ENCODE results near the gene CKAP2L.
A peak's percentile ranks its signal among the peaks of the same experiment; 100 is the strongest.

DNA sequence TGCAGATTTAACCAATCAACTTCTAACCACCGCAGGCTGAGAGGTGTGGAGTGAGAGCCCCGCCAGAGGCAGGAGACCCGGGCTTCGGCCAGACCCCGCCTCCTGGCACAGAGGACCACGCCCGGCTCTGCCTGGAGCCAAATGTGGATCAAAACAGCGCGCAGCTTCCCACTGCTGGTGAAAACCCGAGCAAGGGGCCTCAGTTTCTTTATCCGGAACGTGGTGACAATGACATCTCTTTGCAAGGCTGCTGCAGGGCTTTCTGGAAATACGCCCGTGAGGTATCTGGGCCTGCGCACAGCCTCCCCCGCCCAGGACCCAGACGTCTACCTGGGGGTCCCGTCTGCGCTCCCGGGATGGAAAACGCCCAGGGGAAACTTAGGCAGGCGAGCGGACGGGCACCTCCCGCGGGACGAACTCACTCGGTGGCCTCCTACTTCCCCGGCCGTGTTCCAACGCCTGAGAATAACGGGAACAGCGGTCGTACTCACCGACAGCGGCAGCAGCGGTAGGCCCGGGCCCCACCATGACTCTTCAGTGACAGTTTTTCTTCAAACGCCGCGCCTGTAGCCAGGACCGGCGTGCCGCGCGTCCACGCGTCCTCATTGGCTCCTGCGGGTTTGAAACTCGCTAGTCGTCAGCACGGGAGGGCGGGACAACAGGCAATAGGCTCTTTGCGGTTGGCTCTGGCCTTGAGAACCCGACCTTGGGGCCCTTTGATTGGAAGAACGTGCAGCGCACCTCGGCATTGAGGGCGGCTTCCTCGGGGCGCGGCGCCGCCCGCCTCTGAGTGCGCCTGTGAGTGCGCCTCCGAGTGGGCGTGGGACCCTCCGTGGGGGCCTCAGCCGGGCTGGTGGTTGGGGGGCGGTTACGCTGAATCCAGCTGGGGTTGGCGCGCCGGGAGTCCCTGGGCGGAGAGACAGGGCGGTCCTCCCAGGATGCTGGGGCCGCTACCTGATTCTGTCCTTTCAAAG is at the start of gene CKAP2L:
- TF ChIP-seq, protein P1, sequence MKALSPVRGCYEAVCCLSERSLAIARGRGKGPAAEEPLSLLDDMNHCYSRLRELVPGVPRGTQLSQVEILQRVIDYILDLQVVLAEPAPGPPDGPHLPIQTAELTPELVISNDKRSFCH (CRISPR knock-in tag; IDR thresholded peaks at IDR 0.05), result no peak
- TF ChIP-seq, protein P1 (tag; IDR thresholded peaks at IDR 0.05), result no peak
- peak; percentile 68; the same call in 1 of the 2 replicates for TF ChIP-seq ATF7 (IDR thresholded peaks at IDR 0.05)
- TF ChIP-seq, protein P2, sequence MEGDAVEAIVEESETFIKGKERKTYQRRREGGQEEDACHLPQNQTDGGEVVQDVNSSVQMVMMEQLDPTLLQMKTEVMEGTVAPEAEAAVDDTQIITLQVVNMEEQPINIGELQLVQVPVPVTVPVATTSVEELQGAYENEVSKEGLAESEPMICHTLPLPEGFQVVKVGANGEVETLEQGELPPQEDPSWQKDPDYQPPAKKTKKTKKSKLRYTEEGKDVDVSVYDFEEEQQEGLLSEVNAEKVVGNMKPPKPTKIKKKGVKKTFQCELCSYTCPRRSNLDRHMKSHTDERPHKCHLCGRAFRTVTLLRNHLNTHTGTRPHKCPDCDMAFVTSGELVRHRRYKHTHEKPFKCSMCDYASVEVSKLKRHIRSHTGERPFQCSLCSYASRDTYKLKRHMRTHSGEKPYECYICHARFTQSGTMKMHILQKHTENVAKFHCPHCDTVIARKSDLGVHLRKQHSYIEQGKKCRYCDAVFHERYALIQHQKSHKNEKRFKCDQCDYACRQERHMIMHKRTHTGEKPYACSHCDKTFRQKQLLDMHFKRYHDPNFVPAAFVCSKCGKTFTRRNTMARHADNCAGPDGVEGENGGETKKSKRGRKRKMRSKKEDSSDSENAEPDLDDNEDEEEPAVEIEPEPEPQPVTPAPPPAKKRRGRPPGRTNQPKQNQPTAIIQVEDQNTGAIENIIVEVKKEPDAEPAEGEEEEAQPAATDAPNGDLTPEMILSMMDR (IDR thresholded peaks at IDR 0.05 in 2 of 3, conservative IDR thresholded peaks at IDR 0.05 in 1 of 3; ENCODE audit: insufficient read depth in 2 of 3, low read depth in 1 of 3, low read length in 3 of 3), result no peak
- TF ChIP-seq, protein P3, sequence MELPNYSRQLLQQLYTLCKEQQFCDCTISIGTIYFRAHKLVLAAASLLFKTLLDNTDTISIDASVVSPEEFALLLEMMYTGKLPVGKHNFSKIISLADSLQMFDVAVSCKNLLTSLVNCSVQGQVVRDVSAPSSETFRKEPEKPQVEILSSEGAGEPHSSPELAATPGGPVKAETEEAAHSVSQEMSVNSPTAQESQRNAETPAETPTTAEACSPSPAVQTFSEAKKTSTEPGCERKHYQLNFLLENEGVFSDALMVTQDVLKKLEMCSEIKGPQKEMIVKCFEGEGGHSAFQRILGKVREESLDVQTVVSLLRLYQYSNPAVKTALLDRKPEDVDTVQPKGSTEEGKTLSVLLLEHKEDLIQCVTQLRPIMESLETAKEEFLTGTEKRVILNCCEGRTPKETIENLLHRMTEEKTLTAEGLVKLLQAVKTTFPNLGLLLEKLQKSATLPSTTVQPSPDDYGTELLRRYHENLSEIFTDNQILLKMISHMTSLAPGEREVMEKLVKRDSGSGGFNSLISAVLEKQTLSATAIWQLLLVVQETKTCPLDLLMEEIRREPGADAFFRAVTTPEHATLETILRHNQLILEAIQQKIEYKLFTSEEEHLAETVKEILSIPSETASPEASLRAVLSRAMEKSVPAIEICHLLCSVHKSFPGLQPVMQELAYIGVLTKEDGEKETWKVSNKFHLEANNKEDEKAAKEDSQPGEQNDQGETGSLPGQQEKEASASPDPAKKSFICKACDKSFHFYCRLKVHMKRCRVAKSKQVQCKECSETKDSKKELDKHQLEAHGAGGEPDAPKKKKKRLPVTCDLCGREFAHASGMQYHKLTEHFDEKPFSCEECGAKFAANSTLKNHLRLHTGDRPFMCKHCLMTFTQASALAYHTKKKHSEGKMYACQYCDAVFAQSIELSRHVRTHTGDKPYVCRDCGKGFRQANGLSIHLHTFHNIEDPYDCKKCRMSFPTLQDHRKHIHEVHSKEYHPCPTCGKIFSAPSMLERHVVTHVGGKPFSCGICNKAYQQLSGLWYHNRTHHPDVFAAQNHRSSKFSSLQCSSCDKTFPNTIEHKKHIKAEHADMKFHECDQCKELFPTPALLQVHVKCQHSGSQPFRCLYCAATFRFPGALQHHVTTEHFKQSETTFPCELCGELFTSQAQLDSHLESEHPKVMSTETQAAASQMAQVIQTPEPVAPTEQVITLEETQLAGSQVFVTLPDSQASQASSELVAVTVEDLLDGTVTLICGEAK (IDR thresholded peaks at IDR 0.05), result no peak
- TF ChIP-seq, protein P3 (CRISPR knock-in tag; IDR thresholded peaks at IDR 0.05), result no peak
- TF ChIP-seq KDM1A (IDR thresholded peaks at IDR 0.05), result no peak
- TF ChIP-seq BHLHE40 (IDR thresholded peaks at IDR 0.05; ENCODE audit: low read length), result peak; percentile 60
- TF ChIP-seq, protein P4, sequence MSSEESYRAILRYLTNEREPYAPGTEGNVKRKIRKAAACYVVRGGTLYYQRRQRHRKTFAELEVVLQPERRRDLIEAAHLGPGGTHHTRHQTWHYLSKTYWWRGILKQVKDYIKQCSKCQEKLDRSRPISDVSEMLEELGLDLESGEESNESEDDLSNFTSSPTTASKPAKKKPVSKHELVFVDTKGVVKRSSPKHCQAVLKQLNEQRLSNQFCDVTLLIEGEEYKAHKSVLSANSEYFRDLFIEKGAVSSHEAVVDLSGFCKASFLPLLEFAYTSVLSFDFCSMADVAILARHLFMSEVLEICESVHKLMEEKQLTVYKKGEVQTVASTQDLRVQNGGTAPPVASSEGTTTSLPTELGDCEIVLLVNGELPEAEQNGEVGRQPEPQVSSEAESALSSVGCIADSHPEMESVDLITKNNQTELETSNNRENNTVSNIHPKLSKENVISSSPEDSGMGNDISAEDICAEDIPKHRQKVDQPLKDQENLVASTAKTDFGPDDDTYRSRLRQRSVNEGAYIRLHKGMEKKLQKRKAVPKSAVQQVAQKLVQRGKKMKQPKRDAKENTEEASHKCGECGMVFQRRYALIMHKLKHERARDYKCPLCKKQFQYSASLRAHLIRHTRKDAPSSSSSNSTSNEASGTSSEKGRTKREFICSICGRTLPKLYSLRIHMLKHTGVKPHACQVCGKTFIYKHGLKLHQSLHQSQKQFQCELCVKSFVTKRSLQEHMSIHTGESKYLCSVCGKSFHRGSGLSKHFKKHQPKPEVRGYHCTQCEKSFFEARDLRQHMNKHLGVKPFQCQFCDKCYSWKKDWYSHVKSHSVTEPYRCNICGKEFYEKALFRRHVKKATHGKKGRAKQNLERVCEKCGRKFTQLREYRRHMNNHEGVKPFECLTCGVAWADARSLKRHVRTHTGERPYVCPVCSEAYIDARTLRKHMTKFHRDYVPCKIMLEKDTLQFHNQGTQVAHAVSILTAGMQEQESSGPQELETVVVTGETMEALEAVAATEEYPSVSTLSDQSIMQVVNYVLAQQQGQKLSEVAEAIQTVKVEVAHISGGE (CRISPR knock-in tag; IDR thresholded peaks at IDR 0.05), result no peak
- TF ChIP-seq, protein P5, sequence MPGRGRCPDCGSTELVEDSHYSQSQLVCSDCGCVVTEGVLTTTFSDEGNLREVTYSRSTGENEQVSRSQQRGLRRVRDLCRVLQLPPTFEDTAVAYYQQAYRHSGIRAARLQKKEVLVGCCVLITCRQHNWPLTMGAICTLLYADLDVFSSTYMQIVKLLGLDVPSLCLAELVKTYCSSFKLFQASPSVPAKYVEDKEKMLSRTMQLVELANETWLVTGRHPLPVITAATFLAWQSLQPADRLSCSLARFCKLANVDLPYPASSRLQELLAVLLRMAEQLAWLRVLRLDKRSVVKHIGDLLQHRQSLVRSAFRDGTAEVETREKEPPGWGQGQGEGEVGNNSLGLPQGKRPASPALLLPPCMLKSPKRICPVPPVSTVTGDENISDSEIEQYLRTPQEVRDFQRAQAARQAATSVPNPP (IDR thresholded peaks at IDR 0.05; ENCODE audit: borderline replicate concordance, insufficient read depth, insufficient read length), result no peak
